Endothelial cell of umbilical vein (primary cell): ENCODE measurements around the gene STPG4.

Source experiments
- EZH2 ChIP-seq: IDR thresholded peaks from 2 replicates; pipeline ENCODE4 v1.6.1; 2012; ENCODE audit warnings: borderline replicate concordance, low read depth, mild to moderate bottlenecking, moderate library complexity, low read length, inconsistent platforms; ENCODE audit not compliant: severe bottlenecking
- FOS ChIP-seq: IDR thresholded peaks from 2 replicates; pipeline ENCODE4 v1.6.1; 2011; ENCODE audit warnings: mild to moderate bottlenecking, low read length, moderate library complexity, borderline replicate concordance; ENCODE audit not compliant: insufficient read depth
- JUN ChIP-seq: IDR thresholded peaks from 2 replicates; pipeline ENCODE4 v1.6.1; 2011; ENCODE audit warnings: borderline replicate concordance, low read depth; ENCODE audit not compliant: insufficient read length, insufficient read depth
- MYC ChIP-seq: IDR thresholded peaks from one replicate; pipeline ENCODE4 v1.6.1; 2011; ENCODE audit warnings: mild to moderate bottlenecking, low read depth, low read length
- POLR2A ChIP-seq: IDR thresholded peaks from 2 replicates; pipeline ENCODE4 v1.6.1; 2012; ENCODE audit warnings: low read depth, mild to moderate bottlenecking, control low read depth, low read length
- POLR2AphosphoS5 ChIP-seq: IDR thresholded peaks from 2 replicates; pipeline ENCODE4 v1.6.1; 2012; ENCODE audit warnings: low read depth, mild to moderate bottlenecking, control low read depth, low read length, moderate library complexity; ENCODE audit not compliant: insufficient read depth
- TF ChIP-seq, protein P1 (sequence below), 2 donors: IDR thresholded peaks; 1 replicate in 1 of 2; 2 replicates in 1 of 2; pipeline ENCODE4 v1.5.1; 2011; ENCODE audit warnings: low read length in 2 of 2, mild to moderate bottlenecking in 2 of 2, moderate library complexity in 2 of 2, control low read depth in 1 of 2, inconsistent platforms in 1 of 2, low read depth in 1 of 2; ENCODE audit not compliant: insufficient read depth in 1 of 2; ENCODE audit errors: extremely low read depth in 1 of 2

DNA sequence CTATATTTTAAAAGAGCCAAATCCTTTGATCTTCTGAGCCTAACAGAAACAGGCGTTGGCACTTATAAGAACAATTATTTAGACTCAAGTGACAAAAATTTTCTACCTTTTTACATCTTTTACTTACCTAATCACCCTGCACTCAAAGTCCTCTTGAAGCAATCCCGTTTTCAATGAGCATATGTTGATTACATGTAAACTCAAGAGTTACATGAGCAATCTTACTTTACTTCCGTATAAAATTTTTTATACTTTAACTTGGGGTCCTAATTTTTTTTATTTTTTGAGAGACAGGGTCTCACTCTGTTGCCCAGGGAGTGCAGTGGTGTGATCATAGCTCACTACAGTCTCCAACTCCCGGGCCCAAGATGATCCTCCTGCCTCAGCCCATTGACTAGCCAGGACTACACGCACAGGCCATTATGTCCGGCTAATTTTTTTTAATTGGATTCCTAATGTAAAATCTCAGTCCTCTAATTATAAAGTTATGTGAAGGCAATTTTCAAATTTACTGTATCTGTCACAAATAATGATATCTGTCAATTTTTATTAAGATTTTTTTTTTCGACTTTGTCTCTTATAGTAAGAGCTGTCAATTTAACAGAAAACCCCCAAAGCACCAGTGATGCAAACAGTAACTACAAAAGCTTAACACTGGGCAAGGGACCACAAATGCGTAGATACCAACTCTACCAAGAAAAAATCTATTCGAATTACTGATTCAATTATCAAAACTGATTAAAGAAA, 19.1 kb upstream of the STPG4 start:
- TF ChIP-seq POLR2AphosphoS5 (no peak), MYC (no peak), POLR2A (no peak), FOS (no peak), EZH2 (no peak), JUN (no peak)
- TF ChIP-seq, protein P1, sequence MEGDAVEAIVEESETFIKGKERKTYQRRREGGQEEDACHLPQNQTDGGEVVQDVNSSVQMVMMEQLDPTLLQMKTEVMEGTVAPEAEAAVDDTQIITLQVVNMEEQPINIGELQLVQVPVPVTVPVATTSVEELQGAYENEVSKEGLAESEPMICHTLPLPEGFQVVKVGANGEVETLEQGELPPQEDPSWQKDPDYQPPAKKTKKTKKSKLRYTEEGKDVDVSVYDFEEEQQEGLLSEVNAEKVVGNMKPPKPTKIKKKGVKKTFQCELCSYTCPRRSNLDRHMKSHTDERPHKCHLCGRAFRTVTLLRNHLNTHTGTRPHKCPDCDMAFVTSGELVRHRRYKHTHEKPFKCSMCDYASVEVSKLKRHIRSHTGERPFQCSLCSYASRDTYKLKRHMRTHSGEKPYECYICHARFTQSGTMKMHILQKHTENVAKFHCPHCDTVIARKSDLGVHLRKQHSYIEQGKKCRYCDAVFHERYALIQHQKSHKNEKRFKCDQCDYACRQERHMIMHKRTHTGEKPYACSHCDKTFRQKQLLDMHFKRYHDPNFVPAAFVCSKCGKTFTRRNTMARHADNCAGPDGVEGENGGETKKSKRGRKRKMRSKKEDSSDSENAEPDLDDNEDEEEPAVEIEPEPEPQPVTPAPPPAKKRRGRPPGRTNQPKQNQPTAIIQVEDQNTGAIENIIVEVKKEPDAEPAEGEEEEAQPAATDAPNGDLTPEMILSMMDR (IDR thresholded peaks at IDR 0.05; ENCODE audit: extremely low read depth in 1 of 2, insufficient read depth in 1 of 2, low read depth in 1 of 2, low read length in 2 of 2): no peak
